ENCODE results near the gene MACF1. TPM values are rescaled to one million over a fixed set of nuclear protein-coding genes. Genes with fewer than 3 reads are reported as not detected.

MACF1 gene
- total RNA-seq, 1 donor from 2014 or later: 222 TPM

GRCh38 chr1:39363267-39363666 is 158.8 kb downstream of the MACF1 start:
- Histone ChIP-seq H3K4me1 (no peaks in the 10 kb centered on the region), H3K9me3 (ENCODE audit: low read depth) (no peaks in the 10 kb centered on the region), H4K20me1 (ENCODE audit: low read depth) (peaks cover 7% of the 10 kb centered on the region), H3K4me2 (no peak overlapping the region), H3K79me2 (ENCODE audit: low read depth) (no peaks in the 10 kb centered on the region), H3K4me3 (no peak overlapping the region), H3F3A (ENCODE audit: low read depth) (no peaks in the 10 kb centered on the region), H3K27ac (no peak overlapping the region), H3K36me3 (peaks cover 49% of the 10 kb centered on the region), H2AFZ (replicated peaks) (no peak overlapping the region), H3K9ac (no peak overlapping the region), H3K27me3 (no peaks in the 10 kb centered on the region)
- H3K36me3 Mint-ChIP-seq: peaks cover 40% of the 10 kb centered on the region
- no peaks in the 10 kb centered on the region for H3K27me3 Mint-ChIP-seq (ENCODE audit: insufficient read depth, low read depth)
- H3K27ac Mint-ChIP-seq: no peak overlapping the region
- H3K4me3 Mint-ChIP-seq: no peak overlapping the region
- TF ChIP-seq CTCF (IDR thresholded peaks at IDR 0.05) (no peak), EZH2 (IDR thresholded peaks at IDR 0.05) (no peak), EZH2phosphoT487 (IDR thresholded peaks at IDR 0.05) (no peak)
- no peaks in the 10 kb centered on the region for H3K4me1 Mint-ChIP-seq
- no peaks in the 10 kb centered on the region for H3K9me3 Mint-ChIP-seq
- no peak for DNase-seq (ENCODE audit: low spot score)

- H3K27ac Mint-ChIP-seq: no peak overlapping the region
- no peak overlapping the region for H2AFZ ChIP-seq (replicated peaks)
- no peaks in the 10 kb centered on the region for H3K79me2 ChIP-seq (ENCODE audit: low read depth)
- no peak overlapping the region for H3K4me3 ChIP-seq
- DNase-seq (ENCODE audit: low spot score): no peak
- H3K9me3 ChIP-seq (ENCODE audit: low read depth): no peaks in the 10 kb centered on the region
- TF ChIP-seq EZH2 (IDR thresholded peaks at IDR 0.05): no peak
- no peak for TF ChIP-seq EZH2phosphoT487 (IDR thresholded peaks at IDR 0.05)
- TF ChIP-seq CTCF (IDR thresholded peaks at IDR 0.05): no peak
- H3K27me3 Mint-ChIP-seq (ENCODE audit: insufficient read depth, low read depth): no peaks in the 10 kb centered on the region
- H3K36me3 ChIP-seq: peaks cover 14% of the 10 kb centered on the region
- no peaks in the 10 kb centered on the region for H3K27me3 ChIP-seq
- H3K27ac ChIP-seq: no peak overlapping the region
- no peak overlapping the region for H3K9ac ChIP-seq
- H3K36me3 Mint-ChIP-seq: peaks cover 44% of the 10 kb centered on the region
- H4K20me1 ChIP-seq (ENCODE audit: low read depth): no peaks in the 10 kb centered on the region
- H3K4me1 ChIP-seq: no peaks in the 10 kb centered on the region
- no peaks in the 10 kb centered on the region for H3K4me1 Mint-ChIP-seq
- H3F3A ChIP-seq (ENCODE audit: low read depth): no peaks in the 10 kb centered on the region
- H3K4me3 Mint-ChIP-seq: no peak overlapping the region
- no peak overlapping the region for H3K4me2 ChIP-seq
- H3K9me3 Mint-ChIP-seq: no peaks in the 10 kb centered on the region
Measured at GRCh38 chr1:39368045-39368444, 163.6 kb downstream of the MACF1 start.

- TF ChIP-seq CTCF (IDR thresholded peaks at IDR 0.05): no peak
- no peak for TF ChIP-seq EZH2 (IDR thresholded peaks at IDR 0.05)
- TF ChIP-seq EZH2phosphoT487 (IDR thresholded peaks at IDR 0.05): no peak
- Histone ChIP-seq H3K9ac (no peak overlapping the region), H4K20me1 (ENCODE audit: low read depth) (peaks cover 3% of the 10 kb centered on the region), H3K4me2 (no peak overlapping the region), H3K9me3 (ENCODE audit: low read depth) (no peaks in the 10 kb centered on the region), H3K27me3 (no peaks in the 10 kb centered on the region), H3K4me1 (no peaks in the 10 kb centered on the region), H3K27ac (no peak overlapping the region), H3K4me3 (no peak overlapping the region), H2AFZ (replicated peaks) (no peak overlapping the region), H3K79me2 (ENCODE audit: low read depth) (no peaks in the 10 kb centered on the region), H3K36me3 (peaks cover 14% of the 10 kb centered on the region), H3F3A (ENCODE audit: low read depth) (no peaks in the 10 kb centered on the region)
- no peak overlapping the region for H3K27ac Mint-ChIP-seq
- H3K9me3 Mint-ChIP-seq: no peaks in the 10 kb centered on the region
- H3K4me3 Mint-ChIP-seq: no peak overlapping the region
- no peak for DNase-seq (ENCODE audit: low spot score)
- no peaks in the 10 kb centered on the region for H3K4me1 Mint-ChIP-seq
- H3K27me3 Mint-ChIP-seq (ENCODE audit: insufficient read depth, low read depth): no peaks in the 10 kb centered on the region
- peaks cover 37% of the 10 kb centered on the region for H3K36me3 Mint-ChIP-seq
Measured at GRCh38 chr1:39369565-39369964, 165.1 kb downstream of the MACF1 start.

Measured in neural progenitor cell (in vitro differentiated cells).